MCF 10A (cell line): ENCODE data around the gene SETBP1. TPM values are rescaled to one million over a fixed set of nuclear protein-coding genes. Genes with fewer than 3 reads are reported as not detected.

Source experiments
- BruUV-seq: library from RNA; stranded (reverse); fragments of 400-500 nt; replicated peaks from 2 replicates; lab custom pipeline; 2021; lab: Mats Ljungman, UMichigan
- CTCF ChIA-PET: fragments of 300-600 bp; sonication (Branson Sonifier 250); formaldehyde crosslinking; extraction: SDS; loops from one replicate; lab custom pipeline; 2021; ENCODE audit warnings: antibody characterized with exemption, inconsistent platforms; lab: Yijun Ruan, JAX
- POLR2A ChIA-PET: fragments of 300-600, 350-650 bp; sonication (Branson Sonifier 250); formaldehyde crosslinking; extraction: SDS; loops from one replicate; lab custom pipeline; 2020; ENCODE audit warnings: antibody characterized with exemption, inconsistent platforms; lab: Yijun Ruan, JAX
- DNase-seq: peaks from one replicate; pipeline ENCODE4 v3.0.0-alpha.2; 2018; ENCODE audit not compliant: unreplicated experiment
- H3K27ac Mint-ChIP-seq: one replicate; pipeline ENCODE4 v1.8.0; 2022; ENCODE audit warnings: mild to moderate bottlenecking, low read depth, mixed read lengths; ENCODE audit not compliant: unreplicated experiment
- H3K27me3 Mint-ChIP-seq: one replicate; pipeline ENCODE4 v1.8.0; 2022; ENCODE audit warnings: mixed read lengths; ENCODE audit not compliant: insufficient read depth, unreplicated experiment
- H3K36me3 Mint-ChIP-seq: one replicate; pipeline ENCODE4 v1.8.0; 2022; ENCODE audit warnings: mild to moderate bottlenecking, moderate library complexity, mixed read lengths; ENCODE audit not compliant: insufficient read depth, unreplicated experiment
- H3K4me1 Mint-ChIP-seq: one replicate; pipeline ENCODE4 v1.8.0; 2022; ENCODE audit warnings: mixed read lengths; ENCODE audit not compliant: insufficient read depth, unreplicated experiment
- H3K4me3 Mint-ChIP-seq: one replicate; pipeline ENCODE4 v1.8.0; 2022; ENCODE audit warnings: mild to moderate bottlenecking, moderate library complexity, mixed read lengths; ENCODE audit not compliant: unreplicated experiment
- H3K9me3 Mint-ChIP-seq: one replicate; pipeline ENCODE4 v1.8.0; 2022; ENCODE audit warnings: mixed read lengths; ENCODE audit not compliant: unreplicated experiment
- CTCF ChIP-seq: fragments of 200-600 bp; IDR thresholded peaks from one replicate; pipeline ENCODE4 v1.8.0; 2022; ENCODE audit warnings: antibody characterized with exemption, mild to moderate bottlenecking; ENCODE audit not compliant: unreplicated experiment
- intact Hi-C: fragments of 100-400 bp; cut with micrococcal nuclease; formaldehyde crosslinking; loops from 2 replicates; pipeline ENCODE4 v1.14.1; 2022
- total RNA-seq: library from RNA; stranded (reverse); gene quantifications from 2 replicates; pipeline ENCODE4 v1.2.3, GENCODE V29; 2022

The SETBP1 gene
- total RNA-seq, 1 experiment from 2014 or later, result 4.8 TPM

- no peak for DNase-seq
- H3K4me1 Mint-ChIP-seq, result peaks cover 6% of the 10 kb centered on the region
- intact Hi-C loops, result no loop called here
Measured at GRCh38 chr18:44893045-44893706, 212.5 kb downstream of the SETBP1 start.

GRCh38 chr18:44893966-44894365 is 213.3 kb downstream of the SETBP1 start:
- ChIA-PET CTCF (interaction anchor here (0.6 to 0.9 kb wide), 3 partner anchors 757 to 1273 kb away, joined by 3 read pairs; no protein-coding TSS in a partner anchor), POLR2A (no interaction called here)
- intact Hi-C loops, result loop anchor here (2.0 kb wide), 1 partner anchor 315 kb away; no protein-coding TSS in a partner anchor
- Mint-ChIP-seq H3K27me3 (no peaks in the 10 kb centered on the region), H3K36me3 (no peaks in the 10 kb centered on the region), H3K9me3 (peaks cover 7% of the 10 kb centered on the region), H3K27ac (no peak overlapping the region), H3K4me1 (peaks cover 6% of the 10 kb centered on the region), H3K4me3 (no peak overlapping the region)
- TF ChIP-seq CTCF, result no peak
- no TSS peak for BruUV-seq
- no peak for DNase-seq

More at GRCh38 chr18:44893045-44893706, 212.5 kb downstream of the SETBP1 start:
- no peaks in the 10 kb centered on the region for H3K27me3 Mint-ChIP-seq
- H3K4me3 Mint-ChIP-seq, result no peak overlapping the region
- ChIA-PET POLR2A (no interaction called here), CTCF (interaction anchor here (0.6 to 2.5 kb wide), 7 partner anchors 8 to 1232 kb away, joined by 3 to 9 read pairs (median 3); no protein-coding TSS in a partner anchor)
- H3K27ac Mint-ChIP-seq, result no peak overlapping the region
- no TSS peak for BruUV-seq
- peaks cover 7% of the 10 kb centered on the region for H3K9me3 Mint-ChIP-seq
- H3K36me3 Mint-ChIP-seq, result no peaks in the 10 kb centered on the region
- no peak for TF ChIP-seq CTCF

GRCh38 chr18:44895176-44895798 is 214.6 kb downstream of the SETBP1 start:
- H3K27ac Mint-ChIP-seq, result no peak overlapping the region
- intact Hi-C loops, result loop anchor here (1.0 to 5.0 kb wide), 6 partner anchors 216 to 1274 kb away; no protein-coding TSS in a partner anchor
- ChIA-PET POLR2A (no interaction called here), CTCF (interaction anchor here (0.6 to 1.9 kb wide), 10 partner anchors 8 to 799 kb away, joined by 3 to 9 read pairs (median 4); no protein-coding TSS in a partner anchor)
- H3K4me1 Mint-ChIP-seq, result peaks cover 8% of the 10 kb centered on the region
- H3K36me3 Mint-ChIP-seq, result no peaks in the 10 kb centered on the region
- no peaks in the 10 kb centered on the region for H3K27me3 Mint-ChIP-seq
- H3K9me3 Mint-ChIP-seq, result peaks cover 7% of the 10 kb centered on the region
- DNase-seq, result peak; percentile 76
- H3K4me3 Mint-ChIP-seq, result no peak overlapping the region
- no TSS peak for BruUV-seq
- TF ChIP-seq CTCF, result peak; percentile 45

GRCh38 chr18:44896846-44897245 is 216.2 kb downstream of the SETBP1 start:
- no peak for TF ChIP-seq CTCF
- POLR2A ChIA-PET, result no interaction called here
- CTCF ChIA-PET, result interaction anchor here (0.6 to 2.2 kb wide), 5 partner anchors 10 to 799 kb away, joined by 3 to 11 read pairs (median 3); no protein-coding TSS in a partner anchor
- Mint-ChIP-seq H3K4me3 (no peak overlapping the region), H3K27me3 (no peaks in the 10 kb centered on the region), H3K36me3 (no peaks in the 10 kb centered on the region), H3K27ac (no peak overlapping the region), H3K4me1 (peaks cover 21% of the 10 kb centered on the region), H3K9me3 (no peaks in the 10 kb centered on the region)
- intact Hi-C loops, result loop anchor here (5.0 kb wide), 1 partner anchor 455 kb away; no protein-coding TSS in a partner anchor
- no TSS peak for BruUV-seq
- DNase-seq, result no peak
